NCI-H345 treated with DMSO at 0.1 percent for 48 hours (cell line): ENCODE data around the gene DYRK1B.
A peak's percentile ranks its signal among the peaks of the same experiment; 100 is the strongest.

ENCODE experiments used
- DNase-seq: peaks from one replicate; lab custom pipeline; 2025; ENCODE audit not compliant: unreplicated experiment; lab: John Stamatoyannopoulos, UW

DYRK1B gene

GRCh38 chr19:39832341-39833083 is 1.4 kb downstream of the DYRK1B start:
- no peak for DNase-seq

- no peak for DNase-seq
These were observed 2.3 kb downstream of the DYRK1B start for GRCh38 chr19:39831679-39832078.

GRCh38 chr19:39830847-39831246 is 3.1 kb downstream of the DYRK1B start:
- DNase-seq = no peak

- DNase-seq = no peak
These were observed 3.6 kb downstream of the DYRK1B start for GRCh38 chr19:39830406-39830805.

GRCh38 chr19:39829702-39830275 is 4.2 kb downstream of the DYRK1B start:
- no peak for DNase-seq

GRCh38 chr19:39828654-39829032 is 5.3 kb downstream of the DYRK1B start:
- DNase-seq = no peak

GRCh38 chr19:39828015-39828653 is 5.8 kb downstream of the DYRK1B start:
- no peak for DNase-seq

GRCh38 chr19:39827216-39827615 is 6.7 kb downstream of the DYRK1B start:
- DNase-seq = no peak

GRCh38 chr19:39826311-39826945 is 7.5 kb downstream of the DYRK1B start:
- no peak for DNase-seq

- DNase-seq = no peak
These were observed 8.4 kb downstream of the DYRK1B start for GRCh38 chr19:39825531-39826076.

GRCh38 chr19:39825093-39825463 is 8.9 kb downstream of the DYRK1B start:
- DNase-seq = no peak

- peak; percentile 100 for DNase-seq
These were observed 9.5 kb downstream of the DYRK1B start for GRCh38 chr19:39824143-39825092.

- DNase-seq = peak; percentile 25
These were observed 10.3 kb downstream of the DYRK1B start for GRCh38 chr19:39823686-39824085.

- DNase-seq = no peak
These were observed 13.3 kb downstream of the DYRK1B start for GRCh38 chr19:39820696-39821095.

- DNase-seq = no peak
These were observed 14.2 kb downstream of the DYRK1B start for GRCh38 chr19:39819786-39820185.

- no peak for DNase-seq
These were observed 15.3 kb downstream of the DYRK1B start for GRCh38 chr19:39818626-39819097.

- no peak for DNase-seq
These were observed 15.9 kb downstream of the DYRK1B start for GRCh38 chr19:39817888-39818561.

- no peak for DNase-seq
These were observed 17.5 kb downstream of the DYRK1B start for GRCh38 chr19:39816287-39817048.

GRCh38 chr19:39814595-39814994 is 19.4 kb downstream of the DYRK1B start:
- no peak for DNase-seq
